NCI-H187 treated with DMSO at 0.1 percent for 48 hours (cell line): ENCODE data around the gene AAK1.
"Not testable (repeated sequence)": the region's sequence is repeated elsewhere in the genome, so short reads cannot be mapped to it uniquely, and the experiment has no call there.

Source experiments
- DNase-seq: peaks from one replicate; lab custom pipeline; 2025; lab: John Stamatoyannopoulos, UW

Gene AAK1

GRCh38 chr2:69659941-69660483 lies 16.5 kb upstream of the AAK1 start:
- no peak for DNase-seq

GRCh38 chr2:69659349-69659748 lies 15.8 kb upstream of the AAK1 start:
- DNase-seq = no peak

GRCh38 chr2:69652206-69652605 lies 8.7 kb upstream of the AAK1 start:
- DNase-seq = no peak

GRCh38 chr2:69647196-69647595 lies 3.7 kb upstream of the AAK1 start:
- DNase-seq = not testable (repeated sequence)

GRCh38 chr2:69646714-69647113 lies 3.2 kb upstream of the AAK1 start:
- no peak for DNase-seq

GRCh38 chr2:69645921-69646320 lies 2.4 kb upstream of the AAK1 start:
- no peak for DNase-seq

GRCh38 chr2:69645031-69645431 lies 1.5 kb upstream of the AAK1 start:
- no peak for DNase-seq

- DNase-seq = no peak
Measured at GRCh38 chr2:69644506-69644979, 1.0 kb upstream of the AAK1 start.

- DNase-seq = no peak
Measured at GRCh38 chr2:69642709-69643601, 584 bp downstream of the AAK1 start.

- DNase-seq = no peak
Measured at GRCh38 chr2:69641887-69642708, 1.4 kb downstream of the AAK1 start.

GRCh38 chr2:69641471-69641870 lies 2.1 kb downstream of the AAK1 start:
- DNase-seq = no peak

- DNase-seq = no peak
Measured at GRCh38 chr2:69639266-69639665, 4.3 kb downstream of the AAK1 start.

- DNase-seq = no peak
Measured at GRCh38 chr2:69638630-69639029, 4.9 kb downstream of the AAK1 start.

GRCh38 chr2:69637923-69638322 lies 5.6 kb downstream of the AAK1 start:
- DNase-seq = no peak

GRCh38 chr2:69636395-69636794 lies 7.1 kb downstream of the AAK1 start:
- DNase-seq = no peak

GRCh38 chr2:69635432-69635831 lies 8.1 kb downstream of the AAK1 start:
- DNase-seq = no peak

GRCh38 chr2:69634196-69634821 lies 9.2 kb downstream of the AAK1 start:
- DNase-seq = no peak

GRCh38 chr2:69631402-69631801 lies 12.1 kb downstream of the AAK1 start:
- DNase-seq = no peak

GRCh38 chr2:69629921-69630608 lies 13.5 kb downstream of the AAK1 start:
- no peak for DNase-seq

- DNase-seq = no peak
Measured at GRCh38 chr2:69628325-69629021, 15.1 kb downstream of the AAK1 start.
